GM19099 (cell line): ENCODE results near the gene F7.

Source experiments
- POLR2A ChIP-seq: IDR thresholded peaks from 3 replicates; pipeline ENCODE4 v1.6.1; 2011; ENCODE audit warnings: low read depth; ENCODE audit not compliant: insufficient read length; ENCODE audit errors: extremely low read depth

The F7 gene

DNA sequence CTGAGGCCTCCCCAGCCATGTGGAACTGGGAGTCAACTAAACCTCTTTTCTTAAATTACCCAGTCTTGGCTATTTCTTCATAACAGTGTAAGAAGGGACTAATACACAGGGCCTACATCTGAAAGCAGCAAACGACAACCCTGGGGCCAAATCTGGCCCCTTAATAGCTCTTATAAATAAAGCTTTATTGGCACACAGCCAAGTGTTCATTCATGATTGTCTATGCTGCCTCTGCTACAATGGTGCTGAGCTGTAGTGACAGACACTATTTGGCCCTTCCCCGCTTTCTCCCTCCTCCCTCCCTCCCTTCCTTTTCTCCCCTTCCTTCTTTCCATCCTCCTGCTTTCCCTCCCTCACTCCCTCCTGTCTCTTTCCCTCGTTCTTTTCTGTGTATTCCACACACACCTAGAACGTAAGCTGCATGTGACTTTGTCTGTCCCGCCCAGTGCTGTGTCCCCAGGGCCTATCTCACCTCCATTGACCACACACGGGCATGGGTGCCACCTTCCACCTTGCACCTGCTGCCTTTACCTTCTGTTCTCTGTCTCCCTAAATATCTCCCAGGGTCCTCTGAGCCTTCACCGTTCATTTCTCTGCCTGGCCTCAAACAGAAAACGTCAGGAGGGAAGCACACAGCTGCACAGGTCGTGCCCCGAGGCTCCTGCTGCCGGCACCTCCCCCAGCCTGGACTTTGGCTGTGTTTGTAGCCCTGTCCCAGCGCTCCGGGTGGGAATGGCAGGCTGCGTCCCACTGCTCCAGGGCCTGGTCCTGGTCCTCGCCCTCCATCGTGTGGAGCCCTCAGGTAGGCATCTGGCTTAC lies 52.5 kb downstream of the F7 start, which contains the start of gene PROZ:
Gene PROZ, plus strand, starts transcription at position 720 of the 819 bp plus-strand sequence. Its CDS starts 13 bp downstream, at position 733.
- no peak for TF ChIP-seq POLR2A

DNA sequence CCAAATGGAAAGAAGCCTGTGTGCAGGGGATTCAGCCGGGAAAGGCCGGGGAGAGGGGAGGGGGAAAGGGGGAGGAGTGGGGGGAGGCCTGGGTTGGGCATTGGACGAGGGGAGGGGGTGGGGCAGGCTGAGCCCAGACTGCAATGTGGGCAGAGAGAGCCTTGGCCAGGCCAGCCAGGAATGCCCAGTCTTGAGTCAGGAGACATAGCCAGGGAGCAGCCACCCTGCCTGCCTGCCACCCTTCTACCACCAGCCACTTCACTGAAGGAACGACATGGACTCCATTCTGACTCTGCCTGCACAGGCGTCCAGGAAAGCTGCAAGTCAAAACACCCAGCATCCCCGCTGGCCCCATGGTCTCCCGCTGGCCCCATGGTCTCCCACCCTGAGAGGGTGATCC lies 53.4 kb downstream of the F7 start:
- TF ChIP-seq POLR2A, result no peak

DNA sequence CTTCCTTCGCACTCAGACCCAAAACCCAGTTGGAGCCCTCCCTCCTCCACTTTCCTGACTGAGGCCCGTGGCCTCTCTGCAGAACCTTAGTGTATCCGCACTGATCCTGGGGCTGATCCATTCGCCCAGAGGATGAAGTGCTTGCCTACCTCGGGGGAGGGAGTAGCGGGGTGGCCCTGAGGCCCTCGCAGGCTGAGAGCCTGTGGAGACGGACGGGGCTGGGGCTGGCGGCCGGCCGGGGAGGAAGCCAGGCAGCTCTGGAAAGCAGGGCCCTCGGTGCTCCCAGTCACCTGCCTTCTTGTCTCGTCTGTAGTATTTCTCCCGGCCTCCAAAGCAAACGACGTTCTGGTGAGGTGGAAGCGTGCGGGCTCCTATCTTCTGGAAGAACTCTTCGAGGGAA lies 54.1 kb downstream of the F7 start:
- TF ChIP-seq POLR2A, result no peak

- no peak for TF ChIP-seq POLR2A
Measured at GRCh38 chr13:113160983-113161382, 55.4 kb downstream of the F7 start.

DNA sequence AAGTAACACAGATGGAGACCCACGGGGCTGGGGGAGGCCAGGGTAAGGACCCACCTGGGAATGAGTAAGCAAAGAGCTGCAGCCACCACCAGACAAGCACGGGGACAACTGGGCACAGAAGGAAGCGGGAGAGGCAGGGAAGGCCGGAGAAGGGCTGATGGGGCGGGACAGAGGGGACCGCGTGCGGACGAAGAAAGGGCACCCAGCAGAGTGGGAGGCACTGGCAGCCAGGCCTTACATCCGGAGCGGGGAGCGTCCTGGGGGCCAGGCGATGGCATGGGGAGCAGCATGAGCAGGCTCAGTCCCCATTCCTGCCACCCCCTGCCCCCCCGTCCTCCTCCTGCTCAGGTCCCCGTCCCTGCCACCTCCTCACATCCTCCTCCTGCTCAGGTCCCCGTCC lies 55.8 kb downstream of the F7 start:
- TF ChIP-seq POLR2A, result no peak

DNA sequence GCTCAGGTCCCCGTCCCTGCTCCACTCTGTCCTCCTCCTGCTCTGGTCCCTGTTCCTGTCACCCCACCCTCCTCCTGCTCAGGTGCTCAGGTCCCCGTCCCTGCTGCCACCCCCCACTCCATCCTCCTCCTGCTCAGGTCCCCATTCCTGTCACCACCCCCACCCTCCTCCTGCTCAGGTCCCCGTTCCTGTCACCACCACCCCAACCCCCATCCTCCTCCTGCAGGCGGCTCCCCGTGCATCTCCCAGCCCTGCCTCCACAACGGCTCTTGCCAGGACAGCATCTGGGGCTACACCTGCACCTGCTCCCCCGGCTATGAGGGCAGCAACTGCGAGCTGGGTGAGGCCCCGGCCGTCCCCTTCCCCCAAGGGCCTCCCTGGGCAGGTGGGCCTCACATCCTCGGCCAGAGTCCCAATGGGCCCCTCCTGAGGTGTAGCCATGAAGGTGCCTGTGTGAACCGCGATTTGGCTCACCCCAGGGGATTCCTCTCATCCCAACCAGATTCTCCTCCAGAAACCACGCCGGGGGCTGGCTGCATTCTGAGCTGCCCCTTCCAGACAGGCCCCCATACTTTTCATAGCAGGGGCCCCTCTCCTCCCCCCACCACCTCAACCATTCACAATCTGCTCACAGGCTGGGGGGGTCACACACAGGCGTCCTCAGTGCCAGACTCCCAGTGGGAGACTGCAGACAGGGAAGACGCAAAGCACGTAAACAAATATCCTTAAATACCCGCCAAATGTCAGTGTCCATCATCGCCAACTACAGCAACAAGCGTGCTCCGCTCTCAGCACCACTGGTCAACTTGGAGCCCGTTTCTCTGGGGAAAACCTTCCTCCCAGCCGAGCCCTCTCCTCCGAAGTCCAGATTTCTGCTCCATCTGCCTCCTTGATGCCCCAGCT lies 57.4 kb downstream of the F7 start:
- TF ChIP-seq POLR2A, result no peak

DNA sequence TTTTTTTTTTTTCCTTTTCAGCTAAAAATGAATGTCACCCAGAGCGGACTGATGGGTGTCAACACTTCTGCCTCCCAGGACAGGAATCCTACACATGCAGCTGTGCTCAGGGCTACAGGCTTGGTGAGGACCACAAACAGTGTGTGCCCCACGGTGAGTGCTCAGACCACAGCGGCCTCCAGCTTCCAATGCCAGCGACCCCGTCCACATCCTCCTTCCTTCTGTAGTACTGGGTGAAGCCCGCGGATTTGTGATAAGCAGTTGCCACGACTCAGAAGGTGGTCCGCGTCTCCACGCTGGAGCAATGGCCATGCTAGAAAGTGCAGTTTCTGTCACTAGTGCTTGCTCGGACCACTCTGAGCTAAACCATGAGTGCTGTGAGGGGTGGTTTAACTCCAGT lies 58.9 kb downstream of the F7 start:
- no peak for TF ChIP-seq POLR2A

DNA sequence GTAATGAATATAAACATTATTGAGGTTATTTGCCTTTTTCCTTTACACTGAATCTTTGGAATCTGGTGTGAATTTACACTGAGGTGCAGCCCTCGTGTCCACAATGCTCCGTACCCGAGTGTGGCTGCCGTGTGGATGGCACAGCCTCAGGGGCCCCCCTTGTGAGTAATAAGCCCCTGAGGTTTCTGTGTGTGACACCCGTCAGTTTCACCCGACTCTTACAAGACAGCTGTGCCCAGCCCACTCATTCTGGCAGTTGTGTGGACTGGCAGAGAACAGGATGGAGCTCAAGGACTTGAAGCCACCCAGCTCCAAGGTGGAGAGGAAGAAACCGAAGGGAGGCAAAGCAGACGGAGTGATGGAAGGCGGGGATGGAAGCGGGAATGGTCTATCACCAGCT lies 60.7 kb downstream of the F7 start:
- TF ChIP-seq POLR2A, result no peak

- TF ChIP-seq POLR2A, result no peak
Measured at GRCh38 chr13:113166681-113167080, 61.1 kb downstream of the F7 start.

- no peak for TF ChIP-seq POLR2A
Measured at GRCh38 chr13:113167155-113167554, 61.6 kb downstream of the F7 start.

DNA sequence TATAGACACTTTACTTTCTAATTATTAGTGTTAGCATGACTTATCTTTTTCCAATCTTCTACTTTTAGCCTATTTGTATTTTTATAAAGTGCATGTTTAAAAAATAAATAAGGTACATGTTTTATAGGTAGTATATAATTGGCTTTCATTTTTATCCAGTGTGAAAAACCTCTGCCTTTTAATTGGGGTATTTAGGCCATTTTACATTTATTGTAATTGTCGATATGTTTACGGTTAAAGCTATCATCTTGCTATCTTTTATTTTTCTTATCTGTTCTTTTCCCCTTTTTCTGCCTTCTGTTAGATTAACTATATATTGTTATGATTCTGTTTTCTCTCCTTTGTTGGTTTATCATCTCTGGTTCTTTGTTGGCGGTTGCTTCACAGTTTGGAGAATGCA lies 62.0 kb downstream of the F7 start:
- no peak for TF ChIP-seq POLR2A

DNA sequence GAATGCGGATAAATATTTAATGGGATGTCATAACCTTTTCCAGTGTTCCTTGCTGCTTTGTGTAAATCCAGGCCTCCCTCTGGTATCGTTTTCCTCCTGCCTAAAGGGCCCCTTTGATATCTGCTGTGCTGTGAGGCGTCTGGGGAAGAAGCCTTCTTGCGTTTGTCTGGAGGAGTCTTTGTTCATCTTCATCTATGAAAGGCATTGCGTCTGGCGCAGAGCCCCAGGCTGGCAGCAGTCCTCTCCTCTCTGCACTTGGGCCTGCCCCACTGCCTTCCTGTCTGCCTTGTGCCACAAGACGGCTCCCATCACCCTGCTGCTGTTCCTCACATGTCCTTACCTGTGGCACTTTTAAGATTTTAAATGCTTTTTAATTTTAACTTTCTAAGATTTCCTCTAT lies 62.6 kb downstream of the F7 start:
- no peak for TF ChIP-seq POLR2A

- no peak for TF ChIP-seq POLR2A
Measured at GRCh38 chr13:113169277-113170272, 64.0 kb downstream of the F7 start.
